ENCODE data around the gene REXO4.
"Not testable (repeated sequence)": the region's sequence is repeated elsewhere in the genome, so short reads cannot be mapped to it uniquely, and the experiment has no call there.

The REXO4 gene

GRCh38 chr9:133421615-133422542, 4.1 kb upstream of the REXO4 start, which contains the start of gene ADAMTS13:
ADAMTS13 (plus strand) TSS chr9:133422367; CDS start chr9:133422444, 77 bp downstream.
- in situ Hi-C loops (cut with MboI; ENCODE audit: low sequenced_read_pairs), result no loop called here

GRCh38 chr9:133420392-133420827, 2.6 kb upstream of the REXO4 start:
- in situ Hi-C loops (cut with MboI; ENCODE audit: low sequenced_read_pairs), result no loop called here

GRCh38 chr9:133419005-133419404, 1.2 kb upstream of the REXO4 start:
- in situ Hi-C loops (cut with MboI; ENCODE audit: low sequenced_read_pairs), result no loop called here

GRCh38 chr9:133415170-133415569, 2.6 kb downstream of the REXO4 start:
- in situ Hi-C loops (cut with MboI; ENCODE audit: low sequenced_read_pairs), result no loop called here

- in situ Hi-C loops (cut with MboI; ENCODE audit: low sequenced_read_pairs), result no loop called here
Observed at GRCh38 chr9:133408042-133408441, 9.8 kb downstream of the REXO4 start.

- in situ Hi-C loops (cut with MboI; ENCODE audit: low sequenced_read_pairs), result no loop called here
Observed at GRCh38 chr9:133406480-133407307, 11.1 kb downstream of the REXO4 start.

- in situ Hi-C loops (cut with MboI; ENCODE audit: low sequenced_read_pairs), result no loop called here
Observed at GRCh38 chr9:133405508-133406438, 12.0 kb downstream of the REXO4 start.

GRCh38 chr9:133404454-133405002, 13.3 kb downstream of the REXO4 start:
- in situ Hi-C loops (cut with MboI; ENCODE audit: low sequenced_read_pairs), result no loop called here

GRCh38 chr9:133403766-133404453, 13.9 kb downstream of the REXO4 start:
- in situ Hi-C loops (cut with MboI; ENCODE audit: low sequenced_read_pairs), result no loop called here

GRCh38 chr9:133402689-133403088, 15.1 kb downstream of the REXO4 start:
- in situ Hi-C loops (cut with MboI; ENCODE audit: low sequenced_read_pairs), result no loop called here

- in situ Hi-C loops (cut with MboI; ENCODE audit: low sequenced_read_pairs), result no loop called here
Observed at GRCh38 chr9:133401588-133401987, 16.2 kb downstream of the REXO4 start.

GRCh38 chr9:133400292-133400691, 17.5 kb downstream of the REXO4 start:
- in situ Hi-C loops (cut with MboI; ENCODE audit: low sequenced_read_pairs), result no loop called here

- in situ Hi-C loops (cut with MboI; ENCODE audit: low sequenced_read_pairs), result no loop called here
Observed at GRCh38 chr9:133397895-133398294, 19.9 kb downstream of the REXO4 start.

GRCh38 chr9:133397370-133397769, 20.4 kb downstream of the REXO4 start:
- in situ Hi-C loops (cut with MboI; ENCODE audit: low sequenced_read_pairs), result no loop called here

- in situ Hi-C loops (cut with MboI; ENCODE audit: low sequenced_read_pairs), result no loop called here
Observed at GRCh38 chr9:133396952-133397351, 20.9 kb downstream of the REXO4 start.

GRCh38 chr9:133394687-133395271, 23.0 kb downstream of the REXO4 start:
- in situ Hi-C loops (cut with MboI; ENCODE audit: low sequenced_read_pairs), result no loop called here

- in situ Hi-C loops (cut with MboI; ENCODE audit: low sequenced_read_pairs), result no loop called here
Observed at GRCh38 chr9:133393399-133393798, 24.4 kb downstream of the REXO4 start.

- in situ Hi-C loops (cut with MboI; ENCODE audit: low sequenced_read_pairs), result not testable (repeated sequence)
Observed at GRCh38 chr9:133392308-133392707, 25.5 kb downstream of the REXO4 start.

- in situ Hi-C loops (cut with MboI; ENCODE audit: low sequenced_read_pairs), result not testable (repeated sequence)
Observed at GRCh38 chr9:133391449-133391848, 26.4 kb downstream of the REXO4 start.

Measured in HL-60/S4 (cell line).